CD14-positive monocyte (primary cell): ENCODE data around the gene SYT7. TPM values are rescaled to one million over a fixed set of nuclear protein-coding genes. Genes with fewer than 3 reads are reported as not detected.
"Not testable (repeated sequence)": the region's sequence is repeated elsewhere in the genome, so short reads cannot be mapped to it uniquely, and the experiment has no call there.

Source experiments
- DNase-seq, 3 donors: peaks; one replicate each; pipeline ENCODE4 v3.0.0-alpha.2; 2011 to 2022
- H2AFZ ChIP-seq: 2 replicates; pipeline ENCODE4 v1.6.0; 2012; ENCODE audit warnings: mild to moderate bottlenecking, low read depth, low read length, inconsistent platforms; ENCODE audit not compliant: insufficient read depth, poor library complexity, severe bottlenecking
- H3K27ac ChIP-seq, 2 donors: 1 replicate in 1 of 2; 2 replicates in 1 of 2; pipeline ENCODE4 v1.5.1; 2012 to 2013; ENCODE audit warnings: low read length in 2 of 2, control low read depth in 1 of 2, inconsistent platforms in 1 of 2, low read depth in 1 of 2, mild to moderate bottlenecking in 1 of 2
- H3K27me3 ChIP-seq, 2 donors: one replicate each; pipeline versions ENCODE4 v1.6.0 to v1.6.1; 2011 to 2013; ENCODE audit warnings: low read length in 2 of 2; ENCODE audit not compliant: control insufficient read depth in 2 of 2, insufficient read depth in 2 of 2
- H3K36me3 ChIP-seq, 2 donors: replicated peaks in 1 of 2; 1 replicate in 1 of 2; 2 replicates in 1 of 2; pipeline versions ENCODE4 v1.5.1 to v1.6.1; 2012 to 2013; ENCODE audit warnings: low read length in 2 of 2, control low read depth in 1 of 2, inconsistent platforms in 1 of 2, mild to moderate bottlenecking in 1 of 2; ENCODE audit not compliant: insufficient read depth in 2 of 2, control insufficient read depth in 1 of 2
- H3K4me1 ChIP-seq, 2 donors: 1 replicate in 1 of 2; 2 replicates in 1 of 2; pipeline versions ENCODE4 v1.5.1 to v1.6.1; 2012 to 2013; ENCODE audit warnings: low read length in 2 of 2, control low read depth in 1 of 2, inconsistent platforms in 1 of 2, mild to moderate bottlenecking in 1 of 2, moderate library complexity in 1 of 2; ENCODE audit not compliant: insufficient read depth in 2 of 2, control insufficient read depth in 1 of 2
- H3K4me2 ChIP-seq: replicated peaks from 2 replicates; pipeline ENCODE3; 2012; ENCODE audit warnings: low read length, moderate library complexity, mild to moderate bottlenecking; ENCODE audit not compliant: poor library complexity, severe bottlenecking; ENCODE audit errors: extremely low read depth
- H3K4me3 ChIP-seq, 3 experiments: fragments of 200-600 bp in 1 of 3; sonication (generic) in 1 of 3; replicated peaks in 1 of 3; 1 replicate in 2 of 3; 2 replicates in 1 of 3; pipeline ENCODE4 v1.5.1; 2011 to 2013; ENCODE audit warnings: low read length in 3 of 3, mild to moderate bottlenecking in 3 of 3, control low read depth in 2 of 3, low read depth in 2 of 3, inconsistent platforms in 1 of 3, moderate library complexity in 1 of 3
- H3K79me2 ChIP-seq: 2 replicates; pipeline ENCODE4 v1.6.0; 2012; ENCODE audit warnings: mild to moderate bottlenecking, control low read depth, inconsistent platforms, low read length, moderate library complexity; ENCODE audit not compliant: insufficient read depth
- H3K9ac ChIP-seq: 2 replicates; pipeline ENCODE4 v1.6.0; 2017; ENCODE audit warnings: low read length, mild to moderate bottlenecking; ENCODE audit not compliant: insufficient read depth, poor library complexity, severe bottlenecking
- H3K9me3 ChIP-seq, 2 donors: replicated peaks in 1 of 2; 1 replicate in 1 of 2; 2 replicates in 1 of 2; pipeline versions ENCODE4 v1.5.1 to v1.6.1; 2012 to 2013; ENCODE audit warnings: low read length in 2 of 2, control low read depth in 1 of 2; ENCODE audit not compliant: control insufficient read depth in 1 of 2, insufficient read depth in 1 of 2
- H4K20me1 ChIP-seq: 2 replicates; pipeline ENCODE4 v1.6.0; 2012; ENCODE audit warnings: mild to moderate bottlenecking, low read length, control low read depth, moderate library complexity; ENCODE audit not compliant: insufficient read depth
- H3K27ac Mint-ChIP-seq, 7 donors: one replicate each; pipeline ENCODE4 v1.8.0; 2020; ENCODE audit warnings: mild to moderate bottlenecking in 7 of 7, mixed read lengths in 7 of 7, moderate library complexity in 6 of 7, inconsistent platforms in 2 of 7
- H3K27me3 Mint-ChIP-seq, 3 donors: one replicate each; pipeline ENCODE4 v1.8.0; 2021 to 2022; ENCODE audit warnings: low read depth in 3 of 3, mild to moderate bottlenecking in 3 of 3, mixed read lengths in 3 of 3, moderate library complexity in 3 of 3, inconsistent platforms in 1 of 3
- H3K36me3 Mint-ChIP-seq, 2 donors: one replicate each; pipeline ENCODE4 v1.8.0; 2020; ENCODE audit warnings: mixed read lengths in 2 of 2, inconsistent platforms in 1 of 2, mild to moderate bottlenecking in 1 of 2
- H3K4me1 Mint-ChIP-seq: one replicate; pipeline ENCODE4 v1.8.0; 2020; ENCODE audit warnings: mild to moderate bottlenecking, mixed read lengths
- H3K4me3 Mint-ChIP-seq, 2 donors: one replicate each; pipeline ENCODE4 v1.8.0; 2020; ENCODE audit warnings: mild to moderate bottlenecking in 2 of 2, mixed read lengths in 2 of 2, moderate library complexity in 1 of 2
- H3K9me3 Mint-ChIP-seq, 7 donors: one replicate each; pipeline ENCODE4 v1.8.0; 2020 to 2022; ENCODE audit warnings: mixed read lengths in 7 of 7, mild to moderate bottlenecking in 6 of 7, moderate library complexity in 6 of 7, inconsistent platforms in 2 of 7
- WGBS: methylation state at CpG from one replicate; pipeline ENCODE4 v1.1.5; 2013; ENCODE audit warnings: missing lambda C conversion rate; ENCODE audit not compliant: insufficient coverage; 5-methylcytosine and 5-hydroxymethylcytosine counted together
- intact Hi-C, 2 donors: fragments of 100-400 bp; cut with micrococcal nuclease; formaldehyde crosslinking; loops; one replicate each; pipeline versions ENCODE4 v1.15.0 to v1.15.1; 2023
- polyA plus RNA-seq, 3 donors: library from polyadenylated mRNA; depleted of rRNA in 1 of 3; unstranded in 2 of 3; stranded (reverse) in 1 of 3; fragments of 300-500 nt in 2 of 3; fragments of >200 nt in 1 of 3; fragmentation: Illumina TruSeq in 2 of 3; gene quantifications; 1 replicate in 2 of 3; 2 replicates in 1 of 3; pipeline ENCODE4 v1.2.3, GENCODE V29; 2012 to 2021
- small RNA-seq: library from RNA; depleted of rRNA; stranded (forward); fragments of <200 nt; gene quantifications from one replicate; pipeline ENCODE3, GENCODE V24; 2012; ENCODE audit warnings: low read depth; ENCODE audit not compliant: insufficient read length
- TF ChIP-seq, protein P1 (sequence below): fragments of 200-600 bp; IDR thresholded peaks from one replicate; pipeline ENCODE4 v1.8.0; 2022; ENCODE audit warnings: antibody characterized with exemption, mild to moderate bottlenecking

Gene SYT7
- polyA plus RNA-seq, 3 donors = not detected

DNA sequence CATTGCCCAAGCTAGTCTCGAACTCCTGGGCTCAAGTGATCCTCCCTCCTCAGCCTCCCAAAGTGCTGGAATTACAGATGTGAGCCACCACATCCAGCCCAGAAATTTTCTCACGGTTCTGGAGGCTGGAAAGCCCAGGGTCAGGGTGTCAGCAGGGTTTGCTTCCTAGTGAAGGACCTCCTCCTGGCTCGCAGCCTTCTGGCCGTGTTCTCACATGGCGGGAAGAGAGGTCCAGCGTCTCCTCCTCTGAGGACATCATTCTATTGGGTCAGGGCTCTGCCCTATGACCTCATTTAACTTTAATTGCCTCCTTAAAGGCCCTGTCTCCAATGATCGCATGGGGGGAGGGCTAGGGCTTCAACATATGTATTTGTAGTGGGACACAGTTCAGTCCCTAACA lies 112.9 kb downstream of the SYT7 start:
- no peak for DNase-seq
- Mint-ChIP-seq H3K4me3 (no peak overlapping the region), H3K27me3 (peaks cover 0 to 3% (median 0%) of the 10 kb centered on the region in 3 donors), H3K9me3 (peaks cover 0 to 3% (median 0%) of the 10 kb centered on the region in 7 donors), H3K27ac (peak overlapping the region in 1 of 7 donors; percentile 41), H3K4me1 (no peaks in the 10 kb centered on the region), H3K36me3 (peaks cover 35 to 50% of the 10 kb centered on the region in 2 donors)
- H2AFZ ChIP-seq = no peak overlapping the region
- no peak overlapping the region for H3K27ac ChIP-seq
- no peaks in the 10 kb centered on the region for H3K27me3 ChIP-seq
- H3K4me1 ChIP-seq = no peaks in the 10 kb centered on the region
- H3K9me3 ChIP-seq = no peaks in the 10 kb centered on the region
- H3K4me2 ChIP-seq = no peak overlapping the region
- no peak overlapping the region for H3K9ac ChIP-seq
- no peaks in the 10 kb centered on the region for H3K79me2 ChIP-seq
- H3K36me3 ChIP-seq = peaks cover 23 to 32% of the 10 kb centered on the region in 2 donors
- 93% methylated on average over 6 of the region's 7 CpGs for WGBS
- intact Hi-C loops = no loop called here
- H3K4me3 ChIP-seq = no peak overlapping the region
- H4K20me1 ChIP-seq = no peaks in the 10 kb centered on the region
- TF ChIP-seq, protein P1, sequence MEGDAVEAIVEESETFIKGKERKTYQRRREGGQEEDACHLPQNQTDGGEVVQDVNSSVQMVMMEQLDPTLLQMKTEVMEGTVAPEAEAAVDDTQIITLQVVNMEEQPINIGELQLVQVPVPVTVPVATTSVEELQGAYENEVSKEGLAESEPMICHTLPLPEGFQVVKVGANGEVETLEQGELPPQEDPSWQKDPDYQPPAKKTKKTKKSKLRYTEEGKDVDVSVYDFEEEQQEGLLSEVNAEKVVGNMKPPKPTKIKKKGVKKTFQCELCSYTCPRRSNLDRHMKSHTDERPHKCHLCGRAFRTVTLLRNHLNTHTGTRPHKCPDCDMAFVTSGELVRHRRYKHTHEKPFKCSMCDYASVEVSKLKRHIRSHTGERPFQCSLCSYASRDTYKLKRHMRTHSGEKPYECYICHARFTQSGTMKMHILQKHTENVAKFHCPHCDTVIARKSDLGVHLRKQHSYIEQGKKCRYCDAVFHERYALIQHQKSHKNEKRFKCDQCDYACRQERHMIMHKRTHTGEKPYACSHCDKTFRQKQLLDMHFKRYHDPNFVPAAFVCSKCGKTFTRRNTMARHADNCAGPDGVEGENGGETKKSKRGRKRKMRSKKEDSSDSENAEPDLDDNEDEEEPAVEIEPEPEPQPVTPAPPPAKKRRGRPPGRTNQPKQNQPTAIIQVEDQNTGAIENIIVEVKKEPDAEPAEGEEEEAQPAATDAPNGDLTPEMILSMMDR = no peak

DNA sequence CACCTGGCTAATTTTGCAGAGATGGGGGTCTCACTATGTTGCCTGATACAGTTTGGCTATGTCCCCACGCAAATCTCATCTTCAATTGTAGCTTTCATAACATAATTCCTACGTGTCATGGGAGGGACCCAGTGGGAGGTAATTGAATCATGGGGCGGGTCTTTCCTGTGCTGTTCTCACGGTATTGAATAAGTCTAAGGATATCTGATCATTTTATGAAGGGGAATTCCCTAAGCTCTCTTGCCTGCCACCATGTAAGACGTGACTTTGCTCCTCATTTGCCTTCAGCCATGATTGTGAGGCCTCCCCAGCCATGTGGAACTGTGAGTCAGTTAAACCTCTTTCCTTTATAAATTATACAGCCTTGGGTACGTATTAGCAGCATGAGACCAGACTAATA lies 113.3 kb downstream of the SYT7 start:
- H3K27me3 Mint-ChIP-seq, H3K4me3 Mint-ChIP-seq, H3K4me2 ChIP-seq, H3K9ac ChIP-seq, DNase-seq, H3K27ac ChIP-seq, H3K9me3 ChIP-seq, H2AFZ ChIP-seq, H3K27me3 ChIP-seq, H3K4me1 ChIP-seq, H3K4me3 ChIP-seq, H3K27ac Mint-ChIP-seq, H3K9me3 Mint-ChIP-seq, H3K4me1 Mint-ChIP-seq, intact Hi-C loops, H3K79me2 ChIP-seq, H4K20me1 ChIP-seq: not testable (repeated sequence)
- H3K36me3 ChIP-seq = peaks cover 19 to 31% of the 10 kb centered on the region in 2 donors
- H3K36me3 Mint-ChIP-seq = peaks cover 31 to 48% of the 10 kb centered on the region in 2 donors
- WGBS = 86% methylated on average over 1 of the region's 6 CpGs

Small RNAs within 50 kb of the gene (small RNA-seq; reads per million reads assigned to genes)
- not detected for gene MIR4488

Other genes starting within 250 kb of the SYT7 start
- gene DDB1, start 248.0 kb downstream of the SYT7 start, polyA plus RNA-seq = 10 to 100 TPM; 54.1 to 97.2 (median 86.6) TPM
- 10 to 100 TPM; 29.5 to 40.8 (median 29.6) TPM for gene TKFC, start 247.8 kb downstream of the SYT7 start, polyA plus RNA-seq
- 100 to 1,000 TPM in 2 of 3 donors, 10 to 100 TPM in 1; 79.7 to 112 (median 112) TPM for gene CYB561A3, start 219.2 kb downstream of the SYT7 start, polyA plus RNA-seq
- gene TMEM138, start 218.7 kb downstream of the SYT7 start, polyA plus RNA-seq = 10 to 100 TPM; 34.5 to 64.0 (median 50.7) TPM
- 10 to 100 TPM; 16.6 to 31.2 (median 30.1) TPM for gene TMEM216, start 188.5 kb downstream of the SYT7 start, polyA plus RNA-seq
- gene CPSF7, start 151.1 kb downstream of the SYT7 start, polyA plus RNA-seq = 10 to 100 TPM; 12.5 to 67.5 (median 20.1) TPM
- 10 to 100 TPM; 45.5 to 70.2 (median 64.8) TPM for gene SDHAF2, start 151.0 kb downstream of the SYT7 start, polyA plus RNA-seq
- gene LRRC10B, start 72.3 kb downstream of the SYT7 start, polyA plus RNA-seq = not detected
- gene DAGLA, start 99.3 kb upstream of the SYT7 start, polyA plus RNA-seq = 1 to 10 TPM in 1 of 3 donors, under 1 TPM in 2; 0.16 to 6.7 (median 0.73) TPM
- under 1 TPM in 2 of 3 donors, not detected in 1; 0.18 to 0.19 TPM for gene MYRF, start 171.6 kb upstream of the SYT7 start, polyA plus RNA-seq
- gene TMEM258, start 211.5 kb upstream of the SYT7 start, polyA plus RNA-seq = 100 to 1,000 TPM; 199 to 224 (median 220) TPM
- gene FEN1, start 211.8 kb upstream of the SYT7 start, polyA plus RNA-seq = 1 to 10 TPM; 3.5 to 6.4 (median 4.3) TPM
- 10 to 100 TPM; 10.6 to 31.8 (median 29.2) TPM for gene FADS1, start 235.9 kb upstream of the SYT7 start, polyA plus RNA-seq
- gene FADS2, start 247.2 kb upstream of the SYT7 start, polyA plus RNA-seq = 10 to 100 TPM in 1 of 3 donors, 1 to 10 TPM in 2; 5.1 to 19.9 (median 6.4) TPM